Heart right ventricle (tissue), 16 donors: ENCODE data around the gene GRIK2. TPM values are rescaled to one million over a fixed set of nuclear protein-coding genes. Genes with fewer than 3 reads are reported as not detected.

Source experiments
- ATAC-seq, 8 donors: fragments of 200-7000 bp; cut with Tn5 transposase; one replicate each; pipeline ENCODE4 v1.9.1; 2020; ENCODE audit warnings: mild to moderate bottlenecking in 8 of 8, moderate library complexity in 8 of 8, moderate number of reproducible peaks in 1 of 8
- DNase-seq, 2 donors: peaks; one replicate each; pipeline ENCODE4 v3.0.0-alpha.2; 2020
- H3K27ac ChIP-seq, 10 donors: fragments of 200-600 bp; sonication (generic) in 2 of 10; one replicate each; pipeline versions ENCODE4 v1.5.0 to v1.8.0; 2020 to 2022; ENCODE audit warnings: mild to moderate bottlenecking in 3 of 10
- H3K27me3 ChIP-seq, 7 donors: fragments of 200-600 bp; one replicate each; pipeline ENCODE4 v1.8.0; 2021 to 2022; ENCODE audit warnings: mild to moderate bottlenecking in 2 of 7
- H3K36me3 ChIP-seq, 9 donors: fragments of 200-600 bp; sonication (generic) in 1 of 9; one replicate each; pipeline versions ENCODE4 v1.5.0 to v1.8.0; 2020 to 2022; ENCODE audit warnings: mild to moderate bottlenecking in 2 of 9
- H3K4me1 ChIP-seq, 9 donors: fragments of 200-600 bp; sonication (generic) in 1 of 9; one replicate each; pipeline versions ENCODE4 v1.5.0 to v1.8.0; 2020 to 2022; ENCODE audit warnings: mild to moderate bottlenecking in 4 of 9
- H3K4me3 ChIP-seq, 10 donors: fragments of 200-600 bp; sonication (generic) in 2 of 10; one replicate each; pipeline versions ENCODE4 v1.5.0 to v1.8.0; 2020 to 2022; ENCODE audit warnings: mild to moderate bottlenecking in 7 of 10, moderate library complexity in 2 of 10
- H3K9me3 ChIP-seq, 11 donors: fragments of 200-600 bp in 10 of 11; sonication (generic) in 2 of 11; one replicate each; pipeline versions ENCODE4 v1.5.0 to v1.8.0; 2013 to 2022; ENCODE audit warnings: mild to moderate bottlenecking in 2 of 11, control low read depth in 1 of 11, moderate library complexity in 1 of 11
- WGBS, 2 donors: extraction: QIAGEN DNeasy Blood & Tissue Kit; methylation state at CpG; one replicate each; pipeline ENCODE4 v1.1.7; 2013; ENCODE audit warnings: inconsistent platforms in 1 of 2; 5-methylcytosine and 5-hydroxymethylcytosine counted together
- intact Hi-C, 10 donors: fragments of 100-400 bp; cut with DNase I; formaldehyde crosslinking; loops; one replicate each; pipeline versions ENCODE4 v1.11.1 to v1.14.2; 2022
- polyA plus RNA-seq, 2 donors: library from polyadenylated mRNA; stranded (reverse); fragments of 200-250 nt; gene quantifications; one replicate each; pipeline ENCODE4 v1.2.3, GENCODE V29; 2013
- total RNA-seq, 10 donors: library from RNA; stranded (reverse); fragmentation: NEBNext Ultra II Directional in 3 of 10; extraction: Animal tissue kit (Norgen Biotek cat#: 25700) in 3 of 10; gene quantifications; one replicate each; pipeline versions ENCODE4 v1.2.1 to v1.2.4, GENCODE V29; 2021 to 2023
- TF ChIP-seq, protein P1 (sequence below), 9 donors: fragments of 200-600 bp; sonication (generic) in 2 of 9; IDR thresholded peaks; one replicate each; pipeline versions ENCODE4 v1.5.0 to v1.8.0; 2021 to 2022; ENCODE audit warnings: antibody characterized with exemption in 9 of 9, mild to moderate bottlenecking in 5 of 9, moderate library complexity in 1 of 9
- donor health status: Arrhythmogenic right ventricular cardiomyopathy.
- donor health status: ischemic (EF 13 %, LVEDD 7.1; RV severe dilation, severe dysfunction).
- donor health status: healthy with polysubstance abuse.
- donor health status: DM: no; HTN: yes; CAD: no.
- donor health status: DM: no; HTN: no; CAD: no.
- donor health status: ischemic (EF 25% LVEDD 6.9; RV normal size, moderate dysfunction).
- donor health status: ischemic (EF 25% LVEDD 5.7; RV mildly dilated, moderate dysfunction).
- donor health status: healthy.
- donor health status: DM: yes; HTN: yes; CAD: no.
- donor health status: Ischemic cardiomyopathy.
- donor health status: ischemic (EF 35%, LVEDD 5.7; RV mildly dilated, moderate dysfunction).
- donor health status: nonischemic (EF 11% LVEDD 7.7; RV severe dilation, severe dysfunction).
- donor health status: DM: yes; HTN: yes; CAD: no.
- donor health status: PGD.
- donor health status: ischemic (EF 29% LVEDD 5.4; RV normal size, mild dysfunction).
- donor health status: nonischemic (EF 23%, LVEDD 6.1; RV moderate dilation, normal function).

Gene GRIK2
- total and polyA plus RNA-seq, 12 donors: 0.13 to 7.0 (median 2.5) TPM

DNA sequence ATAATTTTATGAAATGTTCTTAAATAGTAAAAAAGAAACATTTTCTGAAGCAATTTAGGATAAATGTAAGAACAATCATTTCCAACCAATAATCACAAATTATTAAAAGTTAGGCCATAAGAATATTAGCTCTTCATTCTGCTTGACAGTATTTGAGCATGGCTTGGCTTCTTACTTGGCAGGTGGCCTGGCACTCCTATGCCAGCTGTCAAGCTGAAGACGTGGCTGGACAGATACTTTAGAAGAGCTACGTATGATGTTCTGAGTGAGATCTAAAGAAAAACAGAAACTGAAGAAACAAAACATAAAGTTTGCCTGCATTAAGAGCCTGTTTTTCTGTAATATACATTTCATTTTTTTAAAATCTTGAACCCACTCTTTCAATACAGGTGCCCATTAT is 438.9 kb downstream of the GRIK2 start:
- TF ChIP-seq, protein P1, sequence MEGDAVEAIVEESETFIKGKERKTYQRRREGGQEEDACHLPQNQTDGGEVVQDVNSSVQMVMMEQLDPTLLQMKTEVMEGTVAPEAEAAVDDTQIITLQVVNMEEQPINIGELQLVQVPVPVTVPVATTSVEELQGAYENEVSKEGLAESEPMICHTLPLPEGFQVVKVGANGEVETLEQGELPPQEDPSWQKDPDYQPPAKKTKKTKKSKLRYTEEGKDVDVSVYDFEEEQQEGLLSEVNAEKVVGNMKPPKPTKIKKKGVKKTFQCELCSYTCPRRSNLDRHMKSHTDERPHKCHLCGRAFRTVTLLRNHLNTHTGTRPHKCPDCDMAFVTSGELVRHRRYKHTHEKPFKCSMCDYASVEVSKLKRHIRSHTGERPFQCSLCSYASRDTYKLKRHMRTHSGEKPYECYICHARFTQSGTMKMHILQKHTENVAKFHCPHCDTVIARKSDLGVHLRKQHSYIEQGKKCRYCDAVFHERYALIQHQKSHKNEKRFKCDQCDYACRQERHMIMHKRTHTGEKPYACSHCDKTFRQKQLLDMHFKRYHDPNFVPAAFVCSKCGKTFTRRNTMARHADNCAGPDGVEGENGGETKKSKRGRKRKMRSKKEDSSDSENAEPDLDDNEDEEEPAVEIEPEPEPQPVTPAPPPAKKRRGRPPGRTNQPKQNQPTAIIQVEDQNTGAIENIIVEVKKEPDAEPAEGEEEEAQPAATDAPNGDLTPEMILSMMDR (IDR thresholded peaks at IDR 0.05): no peak
- Histone ChIP-seq H3K36me3 (no peaks in the 10 kb centered on the region), H3K4me1 (no peaks in the 10 kb centered on the region), H3K27me3 (no peaks in the 10 kb centered on the region), H3K9me3 (peaks cover 0 to 33% (median 17%) of the 10 kb centered on the region in 11 donors), H3K27ac (no peak overlapping the region), H3K4me3 (no peak overlapping the region)
- peak; percentile 9 to 34 for DNase-seq
- ATAC-seq: peak in 3 of 8 donors; percentile 58 to 77 (median 68)
- intact Hi-C loops: no loop called here
- 35 to 38% methylated on average over 2 of the region's 2 CpGs for WGBS, 2 donors

DNA sequence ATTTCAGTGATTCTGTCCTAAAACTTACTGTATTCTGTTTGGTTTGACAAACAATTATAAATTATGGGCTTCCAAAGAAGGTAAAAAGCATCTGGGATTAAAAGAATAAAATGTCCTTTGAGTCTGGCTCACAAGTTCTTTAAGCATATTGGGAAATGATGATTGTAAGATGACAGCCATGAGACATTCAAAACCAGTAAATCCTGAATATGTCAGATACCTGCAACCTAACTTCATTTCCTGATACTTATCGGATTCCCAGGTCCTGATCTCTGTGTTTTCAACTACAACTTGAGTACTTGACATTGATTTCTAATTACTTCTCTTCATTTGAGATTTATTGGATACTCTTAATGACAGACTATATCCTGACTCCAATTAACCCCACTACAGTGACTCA is 446.6 kb downstream of the GRIK2 start:
- H3K27me3 ChIP-seq: no peaks in the 10 kb centered on the region
- WGBS, 2 donors: 81 to 87% methylated on average over 1 of the region's 1 CpG
- TF ChIP-seq, protein P1 (IDR thresholded peaks at IDR 0.05): no peak
- DNase-seq (no peak), ATAC-seq (no peak)
- intact Hi-C loops: no loop called here
- no peaks in the 10 kb centered on the region for H3K4me1 ChIP-seq
- H3K9me3 ChIP-seq: no peaks in the 10 kb centered on the region
- no peak overlapping the region for H3K4me3 ChIP-seq
- no peaks in the 10 kb centered on the region for H3K36me3 ChIP-seq
- H3K27ac ChIP-seq: no peak overlapping the region

DNA sequence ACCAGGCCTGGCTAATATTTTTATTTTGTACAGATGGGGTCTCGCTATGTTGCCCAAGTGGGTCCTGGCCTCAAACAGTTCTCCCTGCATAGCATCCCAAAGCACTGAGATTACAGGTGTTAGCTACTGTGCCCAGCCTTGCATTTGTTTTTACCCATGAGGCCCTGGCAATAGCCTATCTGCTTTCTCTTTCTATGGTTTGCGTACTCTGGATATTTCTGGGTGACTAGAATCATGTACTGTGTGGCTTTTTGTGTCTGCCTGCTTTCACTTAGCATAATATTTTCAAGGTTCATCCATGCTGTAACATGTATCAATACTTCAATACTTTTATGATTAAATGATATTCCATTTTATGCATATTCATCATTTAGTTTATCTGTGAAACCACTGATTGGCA is 451.7 kb downstream of the GRIK2 start:
- H3K4me3 ChIP-seq: no peak overlapping the region
- no peaks in the 10 kb centered on the region for H3K9me3 ChIP-seq
- TF ChIP-seq, protein P1 (IDR thresholded peaks at IDR 0.05): no peak
- H3K27me3 ChIP-seq: no peaks in the 10 kb centered on the region
- intact Hi-C loops: no loop called here
- DNase-seq: no peak
- H3K36me3 ChIP-seq: no peaks in the 10 kb centered on the region
- 0 to 3% methylated on average over 2 of the region's 2 CpGs for WGBS, 2 donors
- H3K4me1 ChIP-seq: no peaks in the 10 kb centered on the region
- no peak for ATAC-seq
- no peak overlapping the region for H3K27ac ChIP-seq

DNA sequence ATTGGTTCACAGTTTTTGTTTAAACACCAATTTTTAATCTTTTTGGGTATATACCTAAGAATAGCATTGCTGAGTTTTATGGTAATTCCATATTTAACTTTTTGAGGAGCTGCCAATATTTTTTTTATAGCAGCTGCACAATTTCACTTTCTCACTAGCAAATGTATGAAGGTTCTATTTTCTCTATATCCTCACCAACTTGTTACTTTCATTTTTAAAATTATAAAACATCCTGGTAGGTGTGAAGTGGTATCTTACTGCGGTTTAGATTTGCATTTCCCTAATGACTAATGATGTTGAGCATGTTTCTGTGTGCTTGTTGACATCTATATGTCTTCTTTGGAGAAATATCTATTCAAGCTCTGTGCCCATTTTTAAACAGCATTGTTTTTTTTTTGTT is 452.1 kb downstream of the GRIK2 start:
- WGBS, 2 donors: 71% methylated on average over 1 of the region's 1 CpG
- TF ChIP-seq, protein P1 (IDR thresholded peaks at IDR 0.05): no peak
- intact Hi-C loops: no loop called here
- ATAC-seq: no peak
- Histone ChIP-seq H3K4me1 (no peaks in the 10 kb centered on the region), H3K36me3 (no peaks in the 10 kb centered on the region), H3K27me3 (no peaks in the 10 kb centered on the region), H3K4me3 (no peak overlapping the region), H3K27ac (no peak overlapping the region), H3K9me3 (no peaks in the 10 kb centered on the region)
- DNase-seq: no peak
